ENCODE data around the gene TCP11. TPM values are rescaled to one million over a fixed set of nuclear protein-coding genes. Genes with fewer than 3 reads are reported as not detected.

Gene TCP11
- polyA plus RNA-seq, 1 of the 3 experiments (the other 2 are of a cell fraction): 0.16 TPM

- Histone ChIP-seq H3F3A (replicated peaks; ENCODE audit: insufficient read depth) (peaks cover 23% of the 10 kb centered on the region), H3K9me3 (no peaks in the 10 kb centered on the region), H4K20me1 (ENCODE audit: insufficient read depth) (no peaks in the 10 kb centered on the region), H3K4me2 (peak overlapping the region; percentile 7; the same call in 1 of the 2 replicates), H3K4me3 (ENCODE audit: low read depth in 2 of 2, low read length in 1 of 2) (no peak overlapping the region), H3K27me3 (ENCODE audit: insufficient read depth) (no peaks in the 10 kb centered on the region), H3K36me3 (replicated peaks in 1 of 2; ENCODE audit: control insufficient read depth in 1 of 2, insufficient read depth in 2 of 2, low read length in 1 of 2) (no peaks in the 10 kb centered on the region), H3K27ac (ENCODE audit: low read depth in 2 of 2, low read length in 1 of 2) (peak overlapping the region in 1 of 2 experiments; percentile 54; a peak in 2 of 4 replicates), H3K9ac (0 out of 2 replicates have a peak overlapping the region, but pooled peaks have one; percentile 6), H2AFZ (ENCODE audit: low read depth) (peak overlapping the region; percentile 16; the same call in 1 of the 2 replicates), H3K79me2 (ENCODE audit: insufficient read depth) (no peaks in the 10 kb centered on the region), H3K4me1 (ENCODE audit: control insufficient read depth in 1 of 2, insufficient read depth in 2 of 2, low read depth in 1 of 2, low read length in 1 of 2) (peaks cover 0 to 22% of the 10 kb centered on the region in 2 experiments; a peak in 3 of 4 replicates), H3K9me2 (no peaks in the 10 kb centered on the region)
- WGBS (ENCODE audit: low lambda C conversion rate): 81% methylated on average over 3 of the region's 3 CpGs
- TF ChIP-seq USF2 (IDR thresholded peaks at IDR 0.05; ENCODE audit: borderline replicate concordance, low read depth, low read length): no peak
- no peak for TF ChIP-seq POLR2AphosphoS5 (IDR thresholded peaks at IDR 0.05; ENCODE audit: low read depth, low read length)
- TF ChIP-seq JUND (IDR thresholded peaks at IDR 0.05): no peak
- no peak for TF ChIP-seq CHD2 (IDR thresholded peaks at IDR 0.05; ENCODE audit: low read length, partially characterized antibody)
- no peak for TF ChIP-seq SMC3 (IDR thresholded peaks at IDR 0.05; ENCODE audit: low read depth, low read length)
- TF ChIP-seq NRF1 (IDR thresholded peaks at IDR 0.05; ENCODE audit: low read depth, low read length): no peak
- no peak for TF ChIP-seq PBX3 (IDR thresholded peaks at IDR 0.05)
- no peak for TF ChIP-seq CTCF (IDR thresholded peaks at IDR 0.05)
- peak; percentile 70; the same call in 1 of the 2 replicates for TF ChIP-seq USF1 (IDR thresholded peaks at IDR 0.05; ENCODE audit: borderline replicate concordance, low read depth)
- no peak for DNase-seq
- ChIA-PET POLR2A (no interaction called here), CTCF (interaction anchor here (0.8 to 2.2 kb wide), 4 partner anchors 15 to 64 kb away, joined by 3 to 10 read pairs (median 3); partner anchors contain the start of gene SCUBE3)
These were observed 36.0 kb upstream of the TCP11 start for GRCh38 chr6:35177157-35177556.

GRCh38 chr6:35176301-35177024 is 35.3 kb upstream of the TCP11 start:
- Histone ChIP-seq H4K20me1 (ENCODE audit: insufficient read depth) (no peaks in the 10 kb centered on the region), H3K79me2 (ENCODE audit: insufficient read depth) (no peaks in the 10 kb centered on the region), H3K9me2 (no peaks in the 10 kb centered on the region), H3K36me3 (replicated peaks in 1 of 2; ENCODE audit: control insufficient read depth in 1 of 2, insufficient read depth in 2 of 2, low read length in 1 of 2) (no peaks in the 10 kb centered on the region), H2AFZ (ENCODE audit: low read depth) (peak overlapping the region; percentile 9; the same call in 1 of the 2 replicates), H3K4me1 (ENCODE audit: control insufficient read depth in 1 of 2, insufficient read depth in 2 of 2, low read depth in 1 of 2, low read length in 1 of 2) (peaks cover 0 to 15% of the 10 kb centered on the region in 2 experiments; a peak in 3 of 4 replicates), H3K4me2 (no peak overlapping the region), H3K4me3 (ENCODE audit: low read depth in 2 of 2, low read length in 1 of 2) (no peak overlapping the region), H3K27ac (ENCODE audit: low read depth in 2 of 2, low read length in 1 of 2) (no peak overlapping the region), H3K27me3 (ENCODE audit: insufficient read depth) (no peaks in the 10 kb centered on the region), H3K9me3 (no peaks in the 10 kb centered on the region), H3K9ac (no peak overlapping the region), H3F3A (replicated peaks; ENCODE audit: insufficient read depth) (peaks cover 17% of the 10 kb centered on the region)
- 52% methylated on average over 3 of the region's 3 CpGs for WGBS (ENCODE audit: low lambda C conversion rate)
- POLR2A ChIA-PET: no interaction called here
- DNase-seq: no peak
- TF ChIP-seq JUND (IDR thresholded peaks at IDR 0.05) (no peak), TCF12 (IDR thresholded peaks at IDR 0.05) (0 out of 2 replicates have a peak, but pooled peaks have one; percentile 5)
- CTCF ChIA-PET: interaction anchor here (0.8 to 2.2 kb wide), 4 partner anchors 15 to 64 kb away, joined by 3 to 10 read pairs (median 3); partner anchors contain the start of gene SCUBE3

Measured in SK-N-SH (cell line).